HEK293T (cell line): Measurements from ENCODE around the gene SCT.

Source experiments
- CTCF ChIA-PET: fragments of 350-600 bp; formaldehyde crosslinking; extraction: SDS; loops from one replicate; lab custom pipeline; 2021; ENCODE audit warnings: antibody characterized with exemption, inconsistent platforms; lab: Yijun Ruan, JAX
- POLR2A ChIA-PET: fragments of 350-600 bp; formaldehyde crosslinking; extraction: SDS; loops from one replicate; lab custom pipeline; 2020; ENCODE audit warnings: antibody characterized with exemption, inconsistent platforms; lab: Yijun Ruan, JAX
- DNase-seq: peaks from one replicate; pipeline ENCODE4 v3.0.0; 2012; ENCODE audit warnings: mixed read lengths; ENCODE audit errors: extremely low spot score
- ARNT ChIP-seq: fragments of 450-650 bp; IDR thresholded peaks from 2 replicates; pipeline ENCODE4 v1.6.1; 2017; ENCODE audit warnings: mild to moderate bottlenecking
- BHLHE40 ChIP-seq: fragments of 450-650 bp; IDR thresholded peaks from 2 replicates; pipeline ENCODE4 v1.6.1; 2016; ENCODE audit warnings: mild to moderate bottlenecking, moderate library complexity, borderline replicate concordance
- CTBP1 ChIP-seq: fragments of 450-650 bp; IDR thresholded peaks from 2 replicates; pipeline ENCODE4 v1.6.1; 2016; ENCODE audit warnings: borderline replicate concordance
- ELF4 ChIP-seq: fragments of 450-650 bp; IDR thresholded peaks from 2 replicates; pipeline ENCODE4 v1.6.1; 2017; ENCODE audit warnings: antibody characterized with exemption
- FOXA1 ChIP-seq: fragments of 450-650 bp; IDR thresholded peaks from 2 replicates; pipeline ENCODE4 v1.6.1; 2016; ENCODE audit warnings: mild to moderate bottlenecking
- FOXK2 ChIP-seq: fragments of 450-650 bp; IDR thresholded peaks from 2 replicates; pipeline ENCODE4 v1.6.1; 2016; ENCODE audit warnings: mild to moderate bottlenecking
- FOXM1 ChIP-seq: fragments of 450-650 bp; IDR thresholded peaks from 2 replicates; pipeline ENCODE4 v1.6.1; 2017; ENCODE audit warnings: mild to moderate bottlenecking, borderline replicate concordance
- HDGF ChIP-seq: fragments of 450-650 bp; IDR thresholded peaks from 2 replicates; pipeline ENCODE4 v1.6.1; 2017; ENCODE audit warnings: antibody characterized with exemption, borderline replicate concordance
- L3MBTL2 ChIP-seq: fragments of 450-650 bp; conservative IDR thresholded peaks from 2 replicates; pipeline ENCODE4 v1.6.1; 2016; ENCODE audit warnings: mild to moderate bottlenecking
- LEF1 ChIP-seq: fragments of 450-650 bp; IDR thresholded peaks from 2 replicates; pipeline ENCODE4 v1.6.1; 2017; ENCODE audit warnings: mild to moderate bottlenecking, borderline replicate concordance
- NFRKB ChIP-seq: fragments of 450-650 bp; IDR thresholded peaks from 2 replicates; pipeline ENCODE4 v1.6.1; 2016; ENCODE audit warnings: mild to moderate bottlenecking, moderate library complexity
- SP1 ChIP-seq: fragments of 450-650 bp; IDR thresholded peaks from 2 replicates; pipeline ENCODE4 v1.6.1; 2017
- SUZ12 ChIP-seq: fragments of 450-650 bp; IDR thresholded peaks from 2 replicates; pipeline ENCODE4 v1.6.1; 2016; ENCODE audit warnings: mild to moderate bottlenecking
- TARDBP ChIP-seq: fragments of 450-650 bp; IDR thresholded peaks from 2 replicates; pipeline ENCODE4 v1.6.1; 2016
- ZNF384 ChIP-seq: fragments of 450-650 bp; IDR thresholded peaks from 2 replicates; pipeline ENCODE4 v1.6.1; 2016
- TF ChIP-seq, protein P1 (sequence below): fragments of 450-650 bp; IDR thresholded peaks from 2 replicates; pipeline ENCODE4 v1.6.1; 2016

SCT gene

GRCh38 chr11:638631-639331 lies 11.8 kb upstream of the SCT start:
- TF ChIP-seq, protein P1, sequence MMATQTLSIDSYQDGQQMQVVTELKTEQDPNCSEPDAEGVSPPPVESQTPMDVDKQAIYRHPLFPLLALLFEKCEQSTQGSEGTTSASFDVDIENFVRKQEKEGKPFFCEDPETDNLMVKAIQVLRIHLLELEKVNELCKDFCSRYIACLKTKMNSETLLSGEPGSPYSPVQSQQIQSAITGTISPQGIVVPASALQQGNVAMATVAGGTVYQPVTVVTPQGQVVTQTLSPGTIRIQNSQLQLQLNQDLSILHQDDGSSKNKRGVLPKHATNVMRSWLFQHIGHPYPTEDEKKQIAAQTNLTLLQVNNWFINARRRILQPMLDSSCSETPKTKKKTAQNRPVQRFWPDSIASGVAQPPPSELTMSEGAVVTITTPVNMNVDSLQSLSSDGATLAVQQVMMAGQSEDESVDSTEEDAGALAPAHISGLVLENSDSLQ = no peak
- TF ChIP-seq SP1 (no peak), NFRKB (no peak), ARNT (no peak), ZNF384 (no peak), FOXA1 (no peak), LEF1 (no peak), TARDBP (no peak), ELF4 (no peak), CTBP1 (no peak), FOXM1 (no peak), L3MBTL2 (no peak), FOXK2 (no peak), BHLHE40 (no peak), SUZ12 (no peak), HDGF (no peak)
- no peak for DNase-seq
- POLR2A ChIA-PET = no interaction called here
- CTCF ChIA-PET = no interaction called here

DNA sequence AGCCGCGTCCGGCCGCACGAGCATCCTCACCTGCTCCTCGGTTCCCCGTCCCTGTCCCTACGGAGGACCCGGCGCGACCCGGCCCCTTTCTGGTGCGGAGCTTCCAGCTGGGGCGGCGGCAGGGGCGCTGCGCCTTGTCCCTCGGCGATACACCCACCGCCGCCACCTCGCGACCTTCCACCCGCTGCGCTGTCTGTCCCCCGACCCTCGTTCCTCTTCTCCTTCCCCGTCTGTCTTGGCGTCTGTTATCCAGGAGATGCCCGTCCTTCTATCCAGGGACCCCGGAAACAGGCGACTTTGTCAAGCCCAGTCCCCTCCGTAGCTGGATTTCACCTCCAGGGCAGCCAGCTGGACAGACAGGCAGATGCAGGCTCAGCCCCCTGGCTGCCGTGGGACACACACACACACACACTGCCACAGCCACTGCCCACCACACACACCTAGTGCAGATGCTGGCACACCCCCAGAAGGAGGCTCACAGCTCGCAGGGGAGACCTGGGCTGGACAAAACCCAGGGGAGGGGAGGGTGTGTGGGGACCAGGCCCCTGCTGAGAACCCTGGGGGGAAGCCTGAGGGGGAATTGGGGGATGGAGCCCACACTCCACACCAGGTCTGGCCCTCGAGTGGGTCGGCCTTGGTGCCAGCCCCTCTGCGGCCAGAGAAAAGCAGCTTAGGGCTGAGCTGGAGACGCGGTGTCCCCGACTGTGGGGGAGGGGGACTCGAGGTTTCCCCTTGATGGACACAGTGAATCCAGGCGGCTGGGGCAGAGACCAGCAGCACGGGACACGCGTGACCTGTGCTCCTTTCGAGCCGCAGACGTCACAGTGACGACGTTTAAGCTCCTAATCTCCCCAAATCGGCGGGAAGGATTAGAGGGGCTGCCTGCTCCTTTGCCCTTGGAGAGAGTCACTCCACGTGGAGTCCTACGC lies 10.9 kb upstream of the SCT start:
- POLR2A ChIA-PET = no interaction called here
- CTCF ChIA-PET = no interaction called here
- TF ChIP-seq SUZ12 (no peak), CTBP1 (no peak), ELF4 (no peak), L3MBTL2 (no peak), FOXM1 (no peak), FOXK2 (no peak), FOXA1 (no peak), LEF1 (no peak), BHLHE40 (no peak)
- TF ChIP-seq, protein P1 = no peak
- DNase-seq = no peak

GRCh38 chr11:637333-637592 lies 10.3 kb upstream of the SCT start:
- CTCF ChIA-PET = no interaction called here
- POLR2A ChIA-PET = no interaction called here
- no peak for DNase-seq
- TF ChIP-seq FOXK2 (no peak), L3MBTL2 (no peak), SUZ12 (no peak), NFRKB (no peak), ARNT (no peak), ELF4 (no peak), CTBP1 (no peak), HDGF (no peak), TARDBP (no peak), SP1 (no peak), FOXM1 (no peak), BHLHE40 (no peak), LEF1 (no peak)
- TF ChIP-seq, protein P1 = no peak

DNA sequence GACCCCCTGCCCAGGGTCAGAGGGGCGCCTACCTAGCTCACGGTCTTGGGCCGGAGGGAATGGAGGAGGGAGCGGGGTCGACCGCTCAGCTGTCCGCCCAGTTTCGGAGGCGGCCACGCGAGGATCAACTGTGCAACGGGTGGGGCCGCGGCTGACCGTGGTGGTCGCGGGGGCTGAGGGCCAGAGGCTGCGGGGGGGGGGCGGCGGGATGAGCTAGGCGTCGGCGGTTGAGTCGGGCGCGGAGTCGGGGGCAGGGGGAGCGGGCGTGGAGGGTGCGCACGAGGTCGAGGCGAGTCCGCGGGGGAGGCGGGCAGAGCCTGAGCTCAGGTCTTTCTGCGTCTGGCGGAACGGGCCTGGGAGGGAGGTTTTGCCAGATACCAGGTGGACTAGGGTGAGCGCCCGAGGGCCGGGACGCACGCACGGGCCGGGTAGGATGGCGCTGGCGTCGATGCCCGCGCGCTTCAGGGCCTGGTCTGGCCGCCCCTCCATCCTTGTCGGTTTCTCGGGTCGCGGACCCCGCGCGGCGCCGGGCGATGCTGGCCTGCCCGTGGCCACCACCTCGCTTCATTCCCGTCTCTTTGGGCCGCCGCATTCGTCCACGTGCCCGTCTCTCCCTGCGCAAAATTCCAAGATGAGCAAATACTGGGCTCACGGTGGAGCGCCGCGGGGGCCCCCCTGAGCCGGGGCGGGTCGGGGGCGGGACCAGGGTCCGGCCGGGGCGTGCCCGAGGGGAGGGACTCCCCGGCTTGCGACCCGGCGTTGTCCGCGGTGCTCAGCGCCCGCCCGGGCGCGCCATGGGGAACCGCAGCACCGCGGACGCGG lies 9.7 kb upstream of the SCT start, which contains the start of gene DRD4:
TSS of gene DRD4 (plus strand) at position 759 of the 822 bp plus-strand sequence. CDS start at position 795, 36 bp downstream.
- TF ChIP-seq TARDBP (no peak), NFRKB (no peak), ELF4 (no peak), ARNT (no peak), L3MBTL2 (no peak), SUZ12 (no peak), LEF1 (no peak), FOXM1 (no peak), FOXA1 (no peak), SP1 (no peak), CTBP1 (no peak), ZNF384 (no peak), HDGF (no peak), BHLHE40 (no peak), FOXK2 (no peak)
- TF ChIP-seq, protein P1 = no peak
- POLR2A ChIA-PET = no interaction called here
- no peak for DNase-seq
- CTCF ChIA-PET = interaction anchor here (0.6 kb wide), 1 partner anchor 57 kb away, joined by 3 read pairs; no protein-coding TSS in a partner anchor
